22Rv1 (cell line): ENCODE data around the gene TRAF3.

Experiments
- CTCF ChIP-seq: fragments of 450-650 bp; IDR thresholded peaks from 2 replicates; pipeline ENCODE4 v1.5.1; 2017; ENCODE audit warnings: mild to moderate bottlenecking
- ZFX ChIP-seq: fragments of 450-650 bp; IDR thresholded peaks from 2 replicates; pipeline ENCODE4 v1.6.1; 2017; ENCODE audit warnings: antibody characterized with exemption, borderline replicate concordance

- TF ChIP-seq CTCF (no peak), ZFX (no peak)
Measured at GRCh38 chr14:102859911-102860310, 82.7 kb downstream of the TRAF3 start.
